Measurements from ENCODE around the gene STX8. TPM values are rescaled to one million over a fixed set of nuclear protein-coding genes. Genes with fewer than 3 reads are reported as not detected.
"Not testable (repeated sequence)": the region's sequence is repeated elsewhere in the genome, so short reads cannot be mapped to it uniquely, and the experiment has no call there.

STX8 gene
- total and polyA plus RNA-seq, 7 donors, result 34.0 to 70.6 (median 50.5) TPM

GRCh38 chr17:9258115-9259015 lies 317.3 kb downstream of the STX8 start:
- no peaks in the 10 kb centered on the region for H3K36me3 ChIP-seq (ENCODE audit: insufficient read depth in 1 of 2, low read depth in 1 of 2)
- 93% methylated on average over 15 of the region's 15 CpGs for WGBS, 3 donors
- H3K4me3 ChIP-seq, result no peak overlapping the region
- DNase-seq (no peak), ATAC-seq (no peak)
- H3K27me3 ChIP-seq (ENCODE audit: insufficient read depth in 3 of 3, low read length in 2 of 3), result no peaks in the 10 kb centered on the region
- TF ChIP-seq, protein P1, sequence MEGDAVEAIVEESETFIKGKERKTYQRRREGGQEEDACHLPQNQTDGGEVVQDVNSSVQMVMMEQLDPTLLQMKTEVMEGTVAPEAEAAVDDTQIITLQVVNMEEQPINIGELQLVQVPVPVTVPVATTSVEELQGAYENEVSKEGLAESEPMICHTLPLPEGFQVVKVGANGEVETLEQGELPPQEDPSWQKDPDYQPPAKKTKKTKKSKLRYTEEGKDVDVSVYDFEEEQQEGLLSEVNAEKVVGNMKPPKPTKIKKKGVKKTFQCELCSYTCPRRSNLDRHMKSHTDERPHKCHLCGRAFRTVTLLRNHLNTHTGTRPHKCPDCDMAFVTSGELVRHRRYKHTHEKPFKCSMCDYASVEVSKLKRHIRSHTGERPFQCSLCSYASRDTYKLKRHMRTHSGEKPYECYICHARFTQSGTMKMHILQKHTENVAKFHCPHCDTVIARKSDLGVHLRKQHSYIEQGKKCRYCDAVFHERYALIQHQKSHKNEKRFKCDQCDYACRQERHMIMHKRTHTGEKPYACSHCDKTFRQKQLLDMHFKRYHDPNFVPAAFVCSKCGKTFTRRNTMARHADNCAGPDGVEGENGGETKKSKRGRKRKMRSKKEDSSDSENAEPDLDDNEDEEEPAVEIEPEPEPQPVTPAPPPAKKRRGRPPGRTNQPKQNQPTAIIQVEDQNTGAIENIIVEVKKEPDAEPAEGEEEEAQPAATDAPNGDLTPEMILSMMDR (IDR thresholded peaks at IDR 0.05), result no peak
- H3K27ac ChIP-seq, result no peak overlapping the region
- intact Hi-C loops (cut with DNase I), result no loop called here
- H3K4me1 ChIP-seq, result peaks cover 3% of the 10 kb centered on the region
- no peaks in the 10 kb centered on the region for H3K9me3 ChIP-seq

DNA sequence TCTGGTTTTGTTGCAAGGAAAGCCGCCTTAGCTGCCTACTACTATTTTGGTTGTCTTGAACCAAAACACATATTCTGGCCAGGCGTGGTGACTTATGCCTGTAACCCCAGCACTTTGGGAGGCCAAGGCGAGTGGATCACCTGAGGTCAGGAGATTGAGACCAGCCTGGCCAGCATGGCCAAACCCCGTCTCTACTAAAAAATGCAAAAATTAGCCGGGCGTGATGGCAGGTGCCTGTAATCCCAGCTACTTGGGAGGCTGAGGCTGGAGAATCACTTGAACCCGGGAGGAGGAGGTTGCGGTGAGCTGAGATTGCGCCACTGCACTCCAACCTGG lies 318.0 kb downstream of the STX8 start:
- H3K4me3 ChIP-seq; DNase-seq; H3K4me1 ChIP-seq; H3K27me3 ChIP-seq (ENCODE audit: insufficient read depth in 3 of 3, low read length in 2 of 3); ATAC-seq; H3K36me3 ChIP-seq (ENCODE audit: insufficient read depth in 1 of 2, low read depth in 1 of 2); H3K27ac ChIP-seq; H3K9me3 ChIP-seq; intact Hi-C loops (cut with DNase I): not testable (repeated sequence)
- whole genome bisulfite sequencing, 3 donors, result 95% methylated on average over 9 of the region's 9 CpGs

DNA sequence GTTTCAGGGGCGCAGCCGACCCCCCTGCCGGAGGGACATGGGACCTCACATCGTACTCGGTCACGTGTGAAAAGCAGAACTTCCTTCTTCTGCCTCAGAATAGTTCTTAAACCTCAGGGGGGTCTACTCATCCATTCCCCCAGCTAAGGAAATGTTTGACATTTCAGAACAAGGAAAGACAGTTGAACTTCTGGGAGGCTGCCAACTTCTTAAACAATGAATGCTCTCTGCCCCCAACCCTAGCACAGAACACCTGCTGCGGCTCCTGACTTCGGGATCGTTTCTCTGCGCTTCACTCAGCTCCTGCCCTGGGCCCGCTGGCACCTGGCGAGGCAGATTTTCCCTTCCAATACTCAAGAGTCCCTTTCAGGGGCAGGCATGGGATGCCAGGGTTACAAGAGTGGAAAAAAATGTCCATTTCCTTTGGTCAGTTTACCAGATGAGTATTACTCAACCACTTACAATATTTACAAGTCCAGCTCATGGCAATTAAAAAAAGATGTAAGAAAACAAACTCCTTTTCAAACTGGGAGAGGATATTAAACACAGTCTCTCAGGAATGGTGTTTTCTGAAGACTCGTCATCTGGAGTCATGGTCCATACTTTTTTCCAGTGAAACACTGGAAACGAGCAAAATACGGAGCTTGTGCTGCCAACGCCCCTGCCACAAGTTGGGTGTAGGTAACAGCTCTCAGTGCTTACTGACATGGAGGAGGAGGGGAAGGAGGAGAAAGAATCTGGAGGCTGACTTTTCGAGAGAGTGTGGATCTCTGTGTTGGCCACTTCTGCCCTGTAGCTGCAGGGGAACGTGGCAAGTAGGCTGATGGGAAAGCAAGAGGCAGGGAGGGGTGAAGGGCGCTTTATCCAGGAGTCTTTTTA lies 318.6 kb downstream of the STX8 start:
- H3K4me3 ChIP-seq, result no peak overlapping the region
- H3K36me3 ChIP-seq (ENCODE audit: insufficient read depth in 1 of 2, low read depth in 1 of 2), result no peaks in the 10 kb centered on the region
- H3K4me1 ChIP-seq, result peaks cover 3% of the 10 kb centered on the region
- TF ChIP-seq, protein P1 (IDR thresholded peaks at IDR 0.05), result no peak
- 61 to 78% (median 73%) methylated on average over 19 of the region's 19 CpGs for WGBS, 3 donors
- H3K27ac ChIP-seq, result no peak overlapping the region
- intact Hi-C loops (cut with DNase I), result no loop called here
- H3K9me3 ChIP-seq, result no peaks in the 10 kb centered on the region
- ATAC-seq (no peak), DNase-seq (no peak)
- H3K27me3 ChIP-seq (ENCODE audit: insufficient read depth in 3 of 3, low read length in 2 of 3), result no peaks in the 10 kb centered on the region

DNA sequence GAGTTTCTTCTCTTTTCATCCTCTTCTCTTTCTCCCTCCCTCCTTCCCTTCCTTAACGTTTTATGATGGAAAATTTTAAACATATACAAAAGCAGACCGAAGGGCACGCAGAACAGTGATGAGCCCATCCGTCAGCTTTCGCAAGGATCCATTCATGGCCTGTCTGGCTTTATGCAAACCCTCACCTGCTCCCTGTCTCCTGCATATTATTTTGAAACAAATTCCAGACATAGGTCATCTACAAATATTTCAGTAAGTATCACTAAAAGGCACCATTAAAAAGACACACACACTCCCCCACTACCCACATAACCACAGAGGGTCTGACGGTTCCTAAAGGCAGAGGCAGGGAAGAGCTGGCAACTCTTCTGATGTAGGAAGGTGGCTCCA lies 319.3 kb downstream of the STX8 start:
- no peaks in the 10 kb centered on the region for H3K9me3 ChIP-seq
- H3K27ac ChIP-seq, result no peak overlapping the region
- no peaks in the 10 kb centered on the region for H3K27me3 ChIP-seq (ENCODE audit: insufficient read depth in 3 of 3, low read length in 2 of 3)
- no peaks in the 10 kb centered on the region for H3K36me3 ChIP-seq (ENCODE audit: insufficient read depth in 1 of 2, low read depth in 1 of 2)
- WGBS, 3 donors, result 84 to 90% (median 85%) methylated on average over 6 of the region's 6 CpGs
- no peak overlapping the region for H3K4me3 ChIP-seq
- no peaks in the 10 kb centered on the region for H3K4me1 ChIP-seq
- intact Hi-C loops (cut with DNase I), result no loop called here
- TF ChIP-seq, protein P1 (IDR thresholded peaks at IDR 0.05), result no peak
- ATAC-seq (no peak), DNase-seq (no peak)

GRCh38 chr17:9255833-9256232 lies 319.8 kb downstream of the STX8 start:
- intact Hi-C loops (cut with DNase I), result no loop called here
- WGBS, 3 donors, result 34 to 48% (median 44%) methylated on average over 6 of the region's 6 CpGs
- Histone ChIP-seq H3K27me3 (ENCODE audit: insufficient read depth in 3 of 3, low read length in 2 of 3) (no peaks in the 10 kb centered on the region), H3K36me3 (ENCODE audit: insufficient read depth in 1 of 2, low read depth in 1 of 2) (no peaks in the 10 kb centered on the region), H3K27ac (no peak overlapping the region), H3K9me3 (no peaks in the 10 kb centered on the region), H3K4me3 (no peak overlapping the region), H3K4me1 (no peaks in the 10 kb centered on the region)
- DNase-seq (no peak), ATAC-seq (peak in 3 of 4 donors; percentile 40 to 72 (median 46))
- TF ChIP-seq, protein P1 (IDR thresholded peaks at IDR 0.05), result no peak
